Endothelial cell of umbilical vein (primary cell): ENCODE results near the gene SPRR1B. TPM values are rescaled to one million over a fixed set of nuclear protein-coding genes. Genes with fewer than 3 reads are reported as not detected.

Experiments used
- BruUV-seq: library from RNA; stranded (reverse); fragments of 400-500 nt; replicated peaks from 2 replicates; lab custom pipeline; 2021; lab: Mats Ljungman, UMichigan
- CTCF ChIA-PET: fragments of 300-600, 350-600 bp; sonication (Branson Sonifier 250); formaldehyde crosslinking; loops from one replicate; lab custom pipeline; 2021; ENCODE audit warnings: antibody characterized with exemption, inconsistent platforms; lab: Charles Lee
- POLR2A ChIA-PET: fragments of 300-600, 350-600 bp; sonication (Branson Sonifier 250); formaldehyde crosslinking; loops from one replicate; lab custom pipeline; 2021; ENCODE audit warnings: antibody characterized with exemption, inconsistent platforms; lab: Charles Lee
- DNase-seq: peaks from one replicate; pipeline ENCODE4 v3.0.0-alpha.2; 2011; ENCODE audit warnings: low read depth, low spot score
- FAIRE-seq: peaks from 2 replicates; lab custom pipeline; 2011; peaks lifted over from hg19 to GRCh38; lab: Jason Lieb, UNC
- H2AFZ ChIP-seq: 2 replicates; pipeline ENCODE4 v1.6.0; 2012; ENCODE audit warnings: low read depth, low read length, control low read depth, inconsistent platforms
- H3K27ac ChIP-seq: 2 replicates; pipeline ENCODE4 v1.5.1; 2011; ENCODE audit warnings: low read depth, mild to moderate bottlenecking, control low read depth, low read length, moderate library complexity; ENCODE audit not compliant: insufficient read depth
- H3K27me3 ChIP-seq, 2 experiments: 2 replicates each; pipeline versions ENCODE4 v1.6.0 to v1.6.1; 2011; ENCODE audit warnings: low read length in 2 of 2, mixed read lengths in 1 of 2; ENCODE audit not compliant: control insufficient read depth in 2 of 2, insufficient read depth in 2 of 2
- H3K36me3 ChIP-seq, 2 experiments: 2 replicates in 1 of 2; 3 replicates in 1 of 2; pipeline ENCODE4 v1.5.1; 2011; ENCODE audit warnings: low read length in 2 of 2, mild to moderate bottlenecking in 1 of 2, moderate library complexity in 1 of 2; ENCODE audit not compliant: control insufficient read depth in 2 of 2, insufficient read depth in 2 of 2; ENCODE audit errors: extremely low read depth in 1 of 2
- H3K4me1 ChIP-seq: 3 replicates; pipeline ENCODE4 v1.5.1; 2011; ENCODE audit warnings: mild to moderate bottlenecking, low read length; ENCODE audit not compliant: control insufficient read depth, insufficient read depth; ENCODE audit errors: extremely low read depth
- H3K4me2 ChIP-seq: 2 replicates; pipeline ENCODE4 v1.6.1; 2011; ENCODE audit warnings: low read length, control low read depth, mixed read lengths; ENCODE audit not compliant: insufficient read depth
- H3K4me3 ChIP-seq, 3 experiments: fragments of 200-600 bp in 1 of 3; sonication (generic), shearing (Covaris generic) in 1 of 3; replicated peaks in 1 of 3; 2 replicates each; pipeline ENCODE4 v1.5.1; 2011 to 2016; ENCODE audit warnings: control low read depth in 3 of 3, low read length in 3 of 3, mild to moderate bottlenecking in 2 of 3, inconsistent platforms in 1 of 3, low read depth in 1 of 3, moderate library complexity in 1 of 3; ENCODE audit not compliant: insufficient read depth in 1 of 3
- H3K79me2 ChIP-seq: 2 replicates; pipeline ENCODE4 v1.6.0; 2012; ENCODE audit warnings: low read length, inconsistent platforms; ENCODE audit not compliant: control insufficient read depth, insufficient read depth
- H3K9ac ChIP-seq: replicated peaks from 2 replicates; pipeline ENCODE3; 2011; ENCODE audit warnings: low read length, control low read depth; ENCODE audit not compliant: insufficient read depth; ENCODE audit errors: extremely low read depth
- H3K9me1 ChIP-seq: replicated peaks from 3 replicates; pipeline ENCODE4 v1.6.0; 2011; ENCODE audit warnings: mild to moderate bottlenecking, low read length; ENCODE audit not compliant: control insufficient read depth, insufficient read depth; ENCODE audit errors: extremely low read depth
- H3K9me3 ChIP-seq: replicated peaks from 2 replicates; pipeline ENCODE4 v1.5.1; 2012; ENCODE audit warnings: low read length, inconsistent platforms; ENCODE audit not compliant: control insufficient read depth, insufficient read depth
- H4K20me1 ChIP-seq: replicated peaks from 2 replicates; pipeline ENCODE3; 2011; ENCODE audit warnings: mild to moderate bottlenecking, low read length; ENCODE audit not compliant: control insufficient read depth, insufficient read depth; ENCODE audit errors: extremely low read depth
- CTCF ChIP-seq, 2 donors: IDR thresholded peaks; 1 replicate in 1 of 2; 2 replicates in 1 of 2; pipeline ENCODE4 v1.5.1; 2011; ENCODE audit warnings: low read length in 2 of 2, mild to moderate bottlenecking in 2 of 2, moderate library complexity in 2 of 2, control low read depth in 1 of 2, inconsistent platforms in 1 of 2, low read depth in 1 of 2; ENCODE audit not compliant: insufficient read depth in 1 of 2; ENCODE audit errors: extremely low read depth in 1 of 2
- EZH2 ChIP-seq: IDR thresholded peaks from 2 replicates; pipeline ENCODE4 v1.6.1; 2012; ENCODE audit warnings: borderline replicate concordance, low read depth, mild to moderate bottlenecking, moderate library complexity, low read length, inconsistent platforms; ENCODE audit not compliant: severe bottlenecking
- FOS ChIP-seq: IDR thresholded peaks from 2 replicates; pipeline ENCODE4 v1.6.1; 2011; ENCODE audit warnings: mild to moderate bottlenecking, low read length, moderate library complexity, borderline replicate concordance; ENCODE audit not compliant: insufficient read depth
- GATA2 ChIP-seq: IDR thresholded peaks from 2 replicates; pipeline ENCODE4 v1.7.0; 2011; ENCODE audit warnings: low read depth, mild to moderate bottlenecking, moderate library complexity, mixed read lengths, low read length; ENCODE audit not compliant: insufficient read length, insufficient read depth
- JUN ChIP-seq: IDR thresholded peaks from 2 replicates; pipeline ENCODE4 v1.6.1; 2011; ENCODE audit warnings: borderline replicate concordance, low read depth; ENCODE audit not compliant: insufficient read length, insufficient read depth
- MAX ChIP-seq: IDR thresholded peaks from 2 replicates; pipeline ENCODE4 v1.6.1; 2011; ENCODE audit not compliant: insufficient read depth, insufficient read length
- MYC ChIP-seq: IDR thresholded peaks from one replicate; pipeline ENCODE4 v1.6.1; 2011; ENCODE audit warnings: mild to moderate bottlenecking, low read depth, low read length
- POLR2A ChIP-seq: IDR thresholded peaks from 2 replicates; pipeline ENCODE4 v1.6.1; 2012; ENCODE audit warnings: low read depth, mild to moderate bottlenecking, control low read depth, low read length
- POLR2AphosphoS5 ChIP-seq: IDR thresholded peaks from 2 replicates; pipeline ENCODE4 v1.6.1; 2012; ENCODE audit warnings: low read depth, mild to moderate bottlenecking, control low read depth, low read length, moderate library complexity; ENCODE audit not compliant: insufficient read depth
- dilution Hi-C: fragments of 300-500 bp; cut with MboI; formaldehyde crosslinking; loops from one replicate; pipeline ENCODE4 v1.15.0; 2019; ENCODE audit warnings: low sequenced_read_pairs; ENCODE audit not compliant: extremely low pct_ligation_motif_present
- intact Hi-C: fragments of 100-400 bp; cut with micrococcal nuclease; formaldehyde crosslinking; loops from one replicate; pipeline ENCODE4 v1.10.0; 2022
- polyA plus RNA-seq, 4 experiments: library from polyadenylated mRNA; depleted of rRNA in 3 of 4; stranded (reverse) in 3 of 4; unstranded in 1 of 4; fragments of >200 nt; gene quantifications; 2 replicates each; pipeline versions ENCODE4 v1.2.1 to v1.2.3, GENCODE V29; 2011 to 2012; ENCODE audit warnings: missing spikeins in 1 of 4
- total RNA-seq: library from RNA; stranded (reverse); gene quantifications from 2 replicates; pipeline ENCODE4 v1.2.3, GENCODE V29; 2021

SPRR1B gene
- total and polyA plus RNA-seq, 2 donors (not counting 3 experiments of a cell fraction or from before 2014, with no cell fraction given): not detected

GRCh38 chr1:153070243-153070642, 39.2 kb downstream of the SPRR1B start:
- Histone ChIP-seq H3K79me2 (no peaks in the 10 kb centered on the region), H3K4me3 (no peak overlapping the region), H3K27me3 (no peaks in the 10 kb centered on the region), H3K36me3 (no peaks in the 10 kb centered on the region), H3K4me2 (no peak overlapping the region), H3K27ac (no peak overlapping the region), H3K4me1 (no peaks in the 10 kb centered on the region), H3K9me3 (no peaks in the 10 kb centered on the region), H4K20me1 (no peaks in the 10 kb centered on the region), H3K9me1 (no peaks in the 10 kb centered on the region), H2AFZ (no peak overlapping the region), H3K9ac (no peak overlapping the region)
- TF ChIP-seq JUN (no peak), FOS (no peak), GATA2 (no peak), POLR2A (no peak), POLR2AphosphoS5 (no peak), EZH2 (no peak), MYC (no peak), MAX (no peak), CTCF (IDR thresholded peaks at IDR 0.05; ENCODE audit: extremely low read depth in 1 of 2, insufficient read depth in 1 of 2, low read depth in 1 of 2, low read length in 2 of 2) (no peak)
- no peak for DNase-seq
- intact Hi-C loops: no loop called here
- dilution Hi-C loops: no loop called here
- no peak for FAIRE-seq
- POLR2A ChIA-PET: no interaction called here
- BruUV-seq: no TSS peak
- CTCF ChIA-PET: no interaction called here
